Ovary (tissue), 9 donors: ENCODE data around the gene KCNIP4. TPM values are rescaled to one million over a fixed set of nuclear protein-coding genes. Genes with fewer than 3 reads are reported as not detected.

ENCODE experiments used
- DNase-seq, 5 donors: peaks; one replicate each; pipeline ENCODE4 v3.0.0-alpha.2; 2019 to 2020
- H3K27ac ChIP-seq, 2 donors: fragments of 200-600 bp; one replicate each; pipeline versions ENCODE4 v1.5.1 to v1.8.0; 2019 to 2022
- H3K27me3 ChIP-seq: fragments of 200-600 bp; one replicate; pipeline ENCODE4 v1.8.0; 2022
- H3K36me3 ChIP-seq: fragments of 200-600 bp; sonication (generic); one replicate; pipeline ENCODE4 v1.5.1; 2019
- H3K4me1 ChIP-seq: one replicate; pipeline ENCODE4 v1.8.1; 2013; ENCODE audit warnings: mild to moderate bottlenecking, moderate library complexity; ENCODE audit not compliant: insufficient read depth
- H3K4me3 ChIP-seq: fragments of 200-600 bp; sonication (generic); one replicate; pipeline ENCODE4 v1.5.1; 2017
- H3K9me3 ChIP-seq, 2 donors: fragments of 200-600 bp in 1 of 2; sonication (generic) in 1 of 2; one replicate each; pipeline versions ENCODE4 v1.5.1 to v1.8.1; 2013 to 2019; ENCODE audit warnings: mild to moderate bottlenecking in 1 of 2, moderate library complexity in 1 of 2
- EP300 ChIP-seq: sonication (generic); formaldehyde crosslinking; IDR thresholded peaks from one replicate; pipeline ENCODE4 v1.6.1; 2017; ENCODE audit warnings: antibody characterized with exemption
- POLR2A ChIP-seq: fragments of 450-650 bp; IDR thresholded peaks from one replicate; pipeline ENCODE4 v1.6.1; 2017; ENCODE audit warnings: antibody characterized with exemption, mild to moderate bottlenecking, moderate library complexity
- WGBS, 3 donors: extraction: QIAGEN DNeasy Blood & Tissue Kit in 1 of 3; methylation state at CpG; one replicate each; pipeline versions ENCODE4 v1.1.5 to v1.1.7; 2013 to 2017; 5-methylcytosine and 5-hydroxymethylcytosine counted together
- intact Hi-C, 4 donors: fragments of 100-400 bp; cut with DNase I; formaldehyde crosslinking; loops; one replicate each; pipeline versions ENCODE4 v1.11.0 to v1.15.1; 2022 to 2023
- polyA plus RNA-seq, 2 donors: library from polyadenylated mRNA; stranded (reverse); fragments of 200-250 nt in 1 of 2; fragments of 350-450 nt in 1 of 2; fragmentation: Illumina TruSeq in 1 of 2; extraction: RNeasy Lipid Tissue Mini Kit (QIAGEN cat#74804) in 1 of 2; gene quantifications; one replicate each; pipeline ENCODE4 v1.2.3, GENCODE V29; 2013 to 2014
- total RNA-seq, 7 donors: library from RNA; depleted of rRNA in 2 of 7; stranded (reverse); fragments of >200 nt in 2 of 7; fragmentation: NEBNext Ultra II Directional in 3 of 7; extraction: Animal tissue kit (Norgen Biotek cat#: 25700) in 3 of 7; gene quantifications; one replicate each; pipeline versions ENCODE4 v1.1.0 to v1.2.4, GENCODE V29; 2016 to 2023
- TF ChIP-seq, protein P1 (sequence below), 3 donors: fragments of 450-650 bp in 2 of 3; fragments of 200-600 bp in 1 of 3; IDR thresholded peaks; one replicate each; pipeline versions ENCODE4 v1.5.1 to v1.8.0; 2016 to 2022; ENCODE audit warnings: antibody characterized with exemption in 3 of 3, mild to moderate bottlenecking in 1 of 3
- donor health status: DM: no; HTN: no; CAD: no; lungs with moderate emphysema.
- donor health status: DM: no; HTN: no; CAD: no.
- donor health status: Bipolar disorder and iron deficiency.
- donor health status: DM: yes; HTN: yes; CAD: no.
- donor health status: DM: no; HTN: no; CAD: no.
- donor health status: DM: yes; HTN: yes; CAD: no.

Gene KCNIP4
- total and polyA plus RNA-seq, 9 donors, result 0.11 to 3.9 (median 0.93) TPM; not detected in 1

DNA sequence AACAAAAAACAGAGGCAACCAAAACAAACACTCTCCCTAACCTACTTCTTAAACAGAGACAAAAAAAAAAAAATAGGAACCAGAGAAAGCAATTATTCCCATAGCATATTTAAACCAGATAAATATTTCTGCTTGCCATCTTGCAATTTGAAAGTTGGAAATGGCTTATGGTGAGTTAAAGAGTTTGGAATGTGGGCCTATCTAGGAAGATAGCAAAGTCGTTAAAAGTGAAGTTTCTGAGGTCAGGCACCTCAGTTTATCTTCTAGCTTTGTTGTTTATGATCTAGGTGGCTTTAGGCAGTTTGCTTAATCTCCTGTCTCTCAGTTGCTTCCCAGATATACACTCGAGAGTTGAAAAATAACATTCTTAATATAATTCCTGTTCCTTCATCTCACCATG, 284.2 kb downstream of the KCNIP4 start:
- TF ChIP-seq, protein P1, sequence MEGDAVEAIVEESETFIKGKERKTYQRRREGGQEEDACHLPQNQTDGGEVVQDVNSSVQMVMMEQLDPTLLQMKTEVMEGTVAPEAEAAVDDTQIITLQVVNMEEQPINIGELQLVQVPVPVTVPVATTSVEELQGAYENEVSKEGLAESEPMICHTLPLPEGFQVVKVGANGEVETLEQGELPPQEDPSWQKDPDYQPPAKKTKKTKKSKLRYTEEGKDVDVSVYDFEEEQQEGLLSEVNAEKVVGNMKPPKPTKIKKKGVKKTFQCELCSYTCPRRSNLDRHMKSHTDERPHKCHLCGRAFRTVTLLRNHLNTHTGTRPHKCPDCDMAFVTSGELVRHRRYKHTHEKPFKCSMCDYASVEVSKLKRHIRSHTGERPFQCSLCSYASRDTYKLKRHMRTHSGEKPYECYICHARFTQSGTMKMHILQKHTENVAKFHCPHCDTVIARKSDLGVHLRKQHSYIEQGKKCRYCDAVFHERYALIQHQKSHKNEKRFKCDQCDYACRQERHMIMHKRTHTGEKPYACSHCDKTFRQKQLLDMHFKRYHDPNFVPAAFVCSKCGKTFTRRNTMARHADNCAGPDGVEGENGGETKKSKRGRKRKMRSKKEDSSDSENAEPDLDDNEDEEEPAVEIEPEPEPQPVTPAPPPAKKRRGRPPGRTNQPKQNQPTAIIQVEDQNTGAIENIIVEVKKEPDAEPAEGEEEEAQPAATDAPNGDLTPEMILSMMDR (IDR thresholded peaks at IDR 0.05), result no peak
- TF ChIP-seq POLR2A (no peak), EP300 (no peak)
- WGBS, 3 donors, result 3 to 21% (median 8%) methylated on average over 2 of the region's 2 CpGs
- Histone ChIP-seq H3K4me1 (no peaks in the 10 kb centered on the region), H3K9me3 (no peaks in the 10 kb centered on the region), H3K36me3 (no peaks in the 10 kb centered on the region), H3K27ac (no peak overlapping the region), H3K4me3 (no peak overlapping the region), H3K27me3 (no peaks in the 10 kb centered on the region)
- DNase-seq, result no peak
- intact Hi-C loops, result no loop called here

DNA sequence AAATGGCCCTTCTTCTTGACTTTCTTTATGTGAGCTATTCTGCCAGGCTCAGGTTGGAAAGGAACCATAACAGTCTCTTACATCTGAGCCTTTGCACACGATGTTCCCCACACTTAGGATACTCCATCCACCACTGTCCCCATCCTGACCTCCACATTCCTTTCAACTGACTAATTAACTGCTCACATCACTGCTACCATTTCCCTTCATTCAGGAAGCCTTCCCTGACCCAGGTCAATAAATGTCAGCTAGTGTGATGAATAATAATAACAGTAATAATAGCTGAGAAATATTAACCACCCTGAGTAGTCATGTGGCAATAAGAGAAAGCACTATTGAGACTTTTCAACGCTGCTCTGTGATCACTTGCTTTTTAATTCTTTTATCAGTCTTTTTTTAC, 291.7 kb downstream of the KCNIP4 start:
- Histone ChIP-seq H3K27ac (no peak overlapping the region), H3K9me3 (no peaks in the 10 kb centered on the region), H3K36me3 (no peaks in the 10 kb centered on the region), H3K4me3 (no peak overlapping the region), H3K27me3 (no peaks in the 10 kb centered on the region), H3K4me1 (no peaks in the 10 kb centered on the region)
- 44 to 55% (median 46%) methylated on average over 2 of the region's 2 CpGs for WGBS, 3 donors
- intact Hi-C loops, result no loop called here
- TF ChIP-seq, protein P1 (IDR thresholded peaks at IDR 0.05), result no peak
- TF ChIP-seq EP300, result no peak
- TF ChIP-seq POLR2A, result no peak
- DNase-seq, result no peak

DNA sequence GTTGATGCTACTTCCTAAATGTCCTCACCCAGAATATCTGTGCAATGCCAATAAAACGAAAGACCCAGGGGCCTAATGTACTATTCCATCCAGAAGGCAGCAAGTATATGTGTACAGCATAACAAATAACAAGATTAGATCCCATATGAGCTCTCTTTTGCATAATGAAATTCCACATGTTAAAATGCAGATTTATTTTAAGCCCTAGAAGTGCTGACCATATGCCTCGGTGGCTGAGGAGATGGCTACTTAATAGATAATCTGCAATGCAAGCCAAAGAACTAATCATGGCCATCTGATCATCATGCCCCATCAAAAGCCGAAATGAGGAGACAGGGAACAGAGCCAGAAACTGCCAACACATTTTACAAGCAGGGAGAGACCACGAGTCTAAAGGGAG, 293.5 kb downstream of the KCNIP4 start:
- H3K27ac ChIP-seq, result no peak overlapping the region
- intact Hi-C loops, result no loop called here
- H3K4me1 ChIP-seq, result no peaks in the 10 kb centered on the region
- no peaks in the 10 kb centered on the region for H3K9me3 ChIP-seq
- H3K36me3 ChIP-seq, result no peaks in the 10 kb centered on the region
- TF ChIP-seq EP300 (no peak), POLR2A (no peak)
- TF ChIP-seq, protein P1 (IDR thresholded peaks at IDR 0.05), result no peak
- 78 to 83% (median 80%) methylated on average over 4 of the region's 4 CpGs for WGBS, 3 donors
- no peak for DNase-seq
- H3K4me3 ChIP-seq, result no peak overlapping the region
- H3K27me3 ChIP-seq, result no peaks in the 10 kb centered on the region

DNA sequence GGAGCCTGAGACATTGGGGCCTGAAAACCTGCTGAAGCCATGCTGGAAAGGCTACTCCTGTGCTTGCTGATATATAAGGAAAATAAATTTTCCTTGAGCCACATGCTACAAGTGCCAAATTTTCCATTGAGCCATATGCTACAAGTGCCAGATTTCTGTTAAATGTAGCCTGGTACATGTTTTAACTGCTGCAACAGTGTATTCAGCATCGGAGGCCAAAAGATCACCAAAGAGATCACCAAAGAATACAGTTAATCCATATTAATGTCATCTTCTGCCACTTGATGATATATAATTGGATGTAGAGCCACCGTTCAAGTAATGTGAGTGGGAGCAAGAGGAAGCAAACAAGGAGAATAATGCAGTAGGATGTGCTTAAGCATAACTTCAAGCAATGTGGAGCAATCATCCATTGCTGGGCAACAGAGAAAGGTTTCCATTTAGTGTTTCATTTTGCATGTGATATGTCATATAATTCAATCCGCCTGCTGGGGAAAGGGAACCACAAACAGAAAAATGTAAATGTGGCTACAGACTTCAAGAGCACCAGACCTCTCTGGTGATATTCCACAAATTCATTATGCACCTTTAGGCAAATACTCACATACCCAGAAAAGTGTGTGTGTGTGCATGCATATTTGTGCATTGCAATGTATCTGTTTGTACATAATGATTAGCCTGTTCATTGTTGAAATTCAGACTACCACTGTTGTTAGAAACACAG, 295.9 kb downstream of the KCNIP4 start:
- DNase-seq, result no peak
- 70 to 84% (median 83%) methylated on average over 3 of the region's 3 CpGs for WGBS, 3 donors
- H3K27ac ChIP-seq, result no peak overlapping the region

More for the DNA sequence above, 295.9 kb downstream of the KCNIP4 start:
- intact Hi-C loops, result no loop called here
- no peaks in the 10 kb centered on the region for H3K27me3 ChIP-seq
- no peaks in the 10 kb centered on the region for H3K36me3 ChIP-seq
- no peaks in the 10 kb centered on the region for H3K9me3 ChIP-seq
- H3K4me3 ChIP-seq, result no peak overlapping the region
- TF ChIP-seq POLR2A, result no peak
- TF ChIP-seq, protein P1 (IDR thresholded peaks at IDR 0.05), result no peak
- no peak for TF ChIP-seq EP300
- no peaks in the 10 kb centered on the region for H3K4me1 ChIP-seq
